Panc1 (cell line): ENCODE results near the gene ENTREP1. TPM values are rescaled to one million over a fixed set of nuclear protein-coding genes. Genes with fewer than 3 reads are reported as not detected.

Experiments
- ATAC-seq: fragments of 200-7000 bp; cut with Tn5 transposase; 2 replicates; pipeline ENCODE4 v1.9.1; 2020; ENCODE audit warnings: mild to moderate bottlenecking, moderate library complexity
- BruUV-seq: library from RNA; stranded (reverse); fragments of 400-500 nt; replicated peaks from 2 replicates; lab custom pipeline; 2021; lab: Mats Ljungman, UMichigan
- CTCF ChIA-PET: fragments of 300-600 bp; sonication (Branson Sonifier 250); formaldehyde crosslinking; loops from one replicate; lab custom pipeline; 2022; ENCODE audit warnings: antibody characterized with exemption; lab: Charles Lee
- POLR2A ChIA-PET: fragments of 300-600 bp; sonication (Branson Sonifier 250); formaldehyde crosslinking; loops from one replicate; lab custom pipeline; 2022; ENCODE audit warnings: antibody characterized with exemption; lab: Charles Lee
- DNase-seq: peaks from one replicate; pipeline ENCODE4 v3.0.0-alpha.2; 2010; ENCODE audit warnings: low read depth, low spot score
- H3K27ac ChIP-seq: 2 replicates; pipeline ENCODE4 v1.5.1; 2011; ENCODE audit warnings: mild to moderate bottlenecking, low read length, inconsistent platforms
- H3K27me3 ChIP-seq: fragments of 200-500 bp; sonication (Bioruptor generic); 2 replicates; pipeline ENCODE4 v1.6.0; 2014; ENCODE audit warnings: low read length, inconsistent platforms; ENCODE audit not compliant: control insufficient read depth, insufficient read depth
- H3K36me3 ChIP-seq: fragments of 200-500 bp; sonication (Bioruptor generic); 2 replicates; pipeline ENCODE4 v1.5.1; 2014; ENCODE audit warnings: inconsistent platforms, mild to moderate bottlenecking, low read length, moderate library complexity; ENCODE audit not compliant: control insufficient read depth, insufficient read depth
- H3K4me1 ChIP-seq: 2 replicates; pipeline ENCODE4 v1.5.1; 2011; ENCODE audit warnings: inconsistent platforms, mild to moderate bottlenecking, low read length, moderate library complexity; ENCODE audit not compliant: control insufficient read depth, insufficient read depth
- H3K4me3 ChIP-seq, 2 experiments: 2 replicates each; pipeline ENCODE4 v1.5.1; 2011 to 2012; ENCODE audit warnings: low read depth in 2 of 2, low read length in 2 of 2, mild to moderate bottlenecking in 2 of 2, inconsistent platforms in 1 of 2, moderate library complexity in 1 of 2
- H3K9me3 ChIP-seq: fragments of 200-500 bp; sonication (Bioruptor generic); 2 replicates; pipeline ENCODE4 v1.5.1; 2014; ENCODE audit warnings: low read depth, mild to moderate bottlenecking, inconsistent platforms, low read length, moderate library complexity; ENCODE audit not compliant: control insufficient read depth, insufficient read depth
- CTCF ChIP-seq: fragments of 450-650 bp; IDR thresholded peaks from 2 replicates; pipeline ENCODE4 v1.5.1; 2017; ENCODE audit warnings: mild to moderate bottlenecking
- POLR2AphosphoS5 ChIP-seq: IDR thresholded peaks from 2 replicates; pipeline ENCODE4 v1.6.1; 2012; ENCODE audit warnings: mild to moderate bottlenecking, low read depth, low read length, moderate library complexity
- REST ChIP-seq, 2 experiments: IDR thresholded peaks; 2 replicates each; pipeline ENCODE4 v1.6.1; 2011 to 2012; ENCODE audit warnings: low read depth in 2 of 2, control low read depth in 1 of 2, low read length in 1 of 2, mild to moderate bottlenecking in 1 of 2, moderate library complexity in 1 of 2; ENCODE audit not compliant: insufficient read depth in 1 of 2
- SIN3A ChIP-seq: IDR thresholded peaks from 2 replicates; pipeline ENCODE4 v1.6.1; 2012; ENCODE audit warnings: low read depth, mild to moderate bottlenecking, low read length, moderate library complexity, borderline replicate concordance; ENCODE audit not compliant: insufficient read depth
- TCF7L2 ChIP-seq: IDR thresholded peaks from 2 replicates; pipeline ENCODE4 v1.6.1; 2011; ENCODE audit warnings: mild to moderate bottlenecking, low read depth, low read length, inconsistent platforms
- in situ Hi-C: cut with HindIII; loops from 2 replicates; pipeline ENCODE4 v1.10.0; 2016; ENCODE audit warnings: low sequenced_read_pairs, low pct_unique_long_range_greater_than_20kb
- intact Hi-C: fragments of 100-400 bp; cut with micrococcal nuclease; formaldehyde crosslinking; loops from one replicate; pipeline ENCODE4 v1.10.0; 2022; ENCODE audit not compliant: unreplicated experiment
- total RNA-seq: library from RNA; stranded (reverse); gene quantifications from one replicate; pipeline ENCODE4 v1.2.1, GENCODE V29; 2021; ENCODE audit not compliant: unreplicated experiment

Gene ENTREP1
- total RNA-seq, 1 experiment from 2014 or later, result 0.13 TPM

DNA sequence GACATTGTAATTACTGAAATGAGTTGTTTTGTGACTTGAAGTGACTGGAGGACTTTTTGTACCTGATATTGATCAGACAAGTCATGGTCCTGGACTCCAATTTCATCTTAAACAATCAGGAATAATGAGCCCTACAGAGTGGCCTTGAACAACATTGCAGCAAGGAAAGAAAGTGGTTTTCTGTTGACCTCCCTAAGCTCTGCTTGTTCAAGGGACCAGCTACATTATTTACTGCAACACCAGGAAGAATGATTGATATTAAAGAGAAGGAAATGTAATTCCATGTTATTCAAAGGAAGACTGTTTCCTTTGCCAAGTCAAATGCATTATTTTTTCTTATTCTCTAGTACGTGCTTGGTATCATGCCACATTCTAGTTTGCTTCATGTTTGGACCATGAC, 22.6 kb downstream of the ENTREP1 start:
- BruUV-seq, result no TSS peak
- CTCF ChIA-PET, result no interaction called here

GRCh38 chr9:69351227-69351626, 26.2 kb downstream of the ENTREP1 start:
- BruUV-seq, result no TSS peak
- TF ChIP-seq TCF7L2 (no peak), SIN3A (no peak), REST (IDR thresholded peaks at IDR 0.05; ENCODE audit: insufficient read depth in 1 of 2, low read depth in 2 of 2, low read length in 1 of 2) (no peak), POLR2AphosphoS5 (no peak), CTCF (no peak)
- in situ Hi-C loops, result no loop called here
- Histone ChIP-seq H3K4me3 (no peak overlapping the region), H3K27me3 (no peaks in the 10 kb centered on the region), H3K9me3 (no peaks in the 10 kb centered on the region), H3K36me3 (no peaks in the 10 kb centered on the region), H3K27ac (no peak overlapping the region), H3K4me1 (no peaks in the 10 kb centered on the region)
- ChIA-PET POLR2A (no interaction called here), CTCF (no interaction called here)
- ATAC-seq, result no peak
- DNase-seq, result no peak
- intact Hi-C loops, result no loop called here

More for the DNA sequence above, 22.6 kb downstream of the ENTREP1 start:
- Histone ChIP-seq H3K4me1 (no peaks in the 10 kb centered on the region), H3K4me3 (no peak overlapping the region), H3K9me3 (no peaks in the 10 kb centered on the region), H3K27me3 (no peaks in the 10 kb centered on the region), H3K36me3 (no peaks in the 10 kb centered on the region), H3K27ac (no peak overlapping the region)
- DNase-seq (no peak), ATAC-seq (no peak)
- intact Hi-C loops, result no loop called here
- in situ Hi-C loops, result no loop called here
- POLR2A ChIA-PET, result no interaction called here
- TF ChIP-seq TCF7L2 (no peak), REST (IDR thresholded peaks at IDR 0.05; ENCODE audit: insufficient read depth in 1 of 2, low read depth in 2 of 2, low read length in 1 of 2) (no peak), CTCF (no peak), SIN3A (no peak), POLR2AphosphoS5 (no peak)
